ENCODE data around the gene GJB6. TPM values are rescaled to one million over a fixed set of nuclear protein-coding genes. Genes with fewer than 3 reads are reported as not detected.

The GJB6 gene
- total and polyA plus RNA-seq, 2 of the 4 experiments (the other 2 are of a cell fraction): not detected

GRCh38 chr13:20258208-20258962 lies 26.3 kb upstream of the GJB6 start:
- Histone ChIP-seq H2BK20ac (ENCODE audit: low read depth, low read length) (no peak overlapping the region), H3K23ac (ENCODE audit: low read depth, low read length) (no peak overlapping the region), H3K36me3 (ENCODE audit: control insufficient read depth, insufficient read depth, low read length) (no peaks in the 10 kb centered on the region), H2BK120ac (ENCODE audit: low read depth, low read length) (no peak overlapping the region), H3K4me3 (ENCODE audit: insufficient read depth, low read depth, low read length) (no peak overlapping the region), H4K91ac (ENCODE audit: insufficient read depth, low read depth, low read length) (no peak overlapping the region), H3K14ac (replicated peaks; ENCODE audit: low read depth, low read length) (no peak overlapping the region), H3K27ac (ENCODE audit: insufficient read depth, low read length) (no peak overlapping the region), H3K9me1 (ENCODE audit: insufficient read depth, low read length) (no peaks in the 10 kb centered on the region), H3K4ac (ENCODE audit: low read depth, low read length) (no peak overlapping the region), H3K9ac (ENCODE audit: low read depth, low read length) (no peak overlapping the region), H3K4me1 (ENCODE audit: control insufficient read depth, insufficient read depth, low read length) (no peaks in the 10 kb centered on the region), H3K56ac (ENCODE audit: extremely low read depth, insufficient read depth, low read length) (no peak overlapping the region), H2AFZ (replicated peaks; ENCODE audit: low read length, poor library complexity) (no peak overlapping the region), H2BK5ac (ENCODE audit: low read depth, low read length, poor library complexity, severe bottlenecking) (no peak overlapping the region), H3K4me2 (ENCODE audit: low read depth, low read length) (no peak overlapping the region), H4K5ac (ENCODE audit: low read depth, low read length) (no peak overlapping the region), H3K9me3 (ENCODE audit: control insufficient read depth, insufficient read depth, low read length) (no peaks in the 10 kb centered on the region), H3K79me1 (ENCODE audit: low read depth in 1 of 2, low read length in 2 of 2) (no peaks in the 10 kb centered on the region), H2BK15ac (ENCODE audit: low read depth, low read length) (no peak overlapping the region), H2AK9ac (replicated peaks; ENCODE audit: low read depth, low read length, poor library complexity) (no peak overlapping the region), H3K18ac (ENCODE audit: low read depth, low read length) (no peak overlapping the region), H4K8ac (ENCODE audit: low read depth in 2 of 2, low read length in 2 of 2) (no peak overlapping the region), H2AK5ac (ENCODE audit: low read depth, low read length) (no peak overlapping the region), H3K27me3 (ENCODE audit: control insufficient read depth, insufficient read depth, low read length) (peaks cover 23% of the 10 kb centered on the region), H4K20me1 (ENCODE audit: insufficient read depth, low read length) (no peaks in the 10 kb centered on the region)
- no TSS peak for BruUV-seq (replicated peaks)
- intact Hi-C loops (cut with micrococcal nuclease): no loop called here
- WGBS, 2 experiments (ENCODE audit: extremely low coverage in 2 of 2, insufficient read length in 1 of 2): 81% methylated on average over 6 of the region's 15 CpGs; no CpG with 5 or more reads in 1 of the 2 experiments
- dilution Hi-C loops (cut with HindIII; ENCODE audit: low sequenced_read_pairs, unreplicated experiment): no loop called here
- no peak for DNase-seq
- ChIA-PET CTCF (no interaction called here), POLR2A (ENCODE audit: unreplicated experiment) (no interaction called here)
- no peak for ATAC-seq (ENCODE audit: low read depth)
- TF ChIP-seq POLR2A (IDR thresholded peaks at IDR 0.05; ENCODE audit: low read depth, low read length): no peak
- in situ Hi-C loops (cut with MboI; ENCODE audit: low sequenced_read_pairs): no loop called here

All from IMR-90 (cell line).